Fibroblast of lung (primary cell): ENCODE data around the gene GPAT3.
"Not testable (repeated sequence)": the region's sequence is repeated elsewhere in the genome, so short reads cannot be mapped to it uniquely, and the experiment has no call there.

Experiments used
- EZH2 ChIP-seq: IDR thresholded peaks from 2 replicates; pipeline ENCODE4 v1.5.1; 2012; ENCODE audit warnings: low read length, control low read depth, mild to moderate bottlenecking; ENCODE audit errors: missing control alignments
- TF ChIP-seq, protein P1 (sequence below), 2 donors: IDR thresholded peaks in 1 of 2; conservative IDR thresholded peaks in 1 of 2; 1 replicate in 1 of 2; 2 replicates in 1 of 2; pipeline ENCODE4 v1.5.1; 2011 to 2012; ENCODE audit warnings: low read length in 2 of 2, control low read depth in 1 of 2, inconsistent platforms in 1 of 2, low read depth in 1 of 2, mild to moderate bottlenecking in 1 of 2

- TF ChIP-seq, protein P1, sequence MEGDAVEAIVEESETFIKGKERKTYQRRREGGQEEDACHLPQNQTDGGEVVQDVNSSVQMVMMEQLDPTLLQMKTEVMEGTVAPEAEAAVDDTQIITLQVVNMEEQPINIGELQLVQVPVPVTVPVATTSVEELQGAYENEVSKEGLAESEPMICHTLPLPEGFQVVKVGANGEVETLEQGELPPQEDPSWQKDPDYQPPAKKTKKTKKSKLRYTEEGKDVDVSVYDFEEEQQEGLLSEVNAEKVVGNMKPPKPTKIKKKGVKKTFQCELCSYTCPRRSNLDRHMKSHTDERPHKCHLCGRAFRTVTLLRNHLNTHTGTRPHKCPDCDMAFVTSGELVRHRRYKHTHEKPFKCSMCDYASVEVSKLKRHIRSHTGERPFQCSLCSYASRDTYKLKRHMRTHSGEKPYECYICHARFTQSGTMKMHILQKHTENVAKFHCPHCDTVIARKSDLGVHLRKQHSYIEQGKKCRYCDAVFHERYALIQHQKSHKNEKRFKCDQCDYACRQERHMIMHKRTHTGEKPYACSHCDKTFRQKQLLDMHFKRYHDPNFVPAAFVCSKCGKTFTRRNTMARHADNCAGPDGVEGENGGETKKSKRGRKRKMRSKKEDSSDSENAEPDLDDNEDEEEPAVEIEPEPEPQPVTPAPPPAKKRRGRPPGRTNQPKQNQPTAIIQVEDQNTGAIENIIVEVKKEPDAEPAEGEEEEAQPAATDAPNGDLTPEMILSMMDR (conservative IDR thresholded peaks at IDR 0.05 in 1 of 2, IDR thresholded peaks at IDR 0.05 in 1 of 2; ENCODE audit: low read depth in 1 of 2, low read length in 2 of 2): not testable (repeated sequence)
- TF ChIP-seq EZH2: not testable (repeated sequence)
Measured at GRCh38 chr4:83501671-83502070, 34.2 kb upstream of the GPAT3 start.
